GM18861 (cell line): ENCODE measurements around the gene CDC42BPG.

Source experiments
- ATAC-seq: cut with Tn5 transposase; IDR thresholded peaks from one replicate; pipeline ENCODE4 v1.9.1; 2021; ENCODE audit not compliant: unreplicated experiment

The CDC42BPG gene

DNA sequence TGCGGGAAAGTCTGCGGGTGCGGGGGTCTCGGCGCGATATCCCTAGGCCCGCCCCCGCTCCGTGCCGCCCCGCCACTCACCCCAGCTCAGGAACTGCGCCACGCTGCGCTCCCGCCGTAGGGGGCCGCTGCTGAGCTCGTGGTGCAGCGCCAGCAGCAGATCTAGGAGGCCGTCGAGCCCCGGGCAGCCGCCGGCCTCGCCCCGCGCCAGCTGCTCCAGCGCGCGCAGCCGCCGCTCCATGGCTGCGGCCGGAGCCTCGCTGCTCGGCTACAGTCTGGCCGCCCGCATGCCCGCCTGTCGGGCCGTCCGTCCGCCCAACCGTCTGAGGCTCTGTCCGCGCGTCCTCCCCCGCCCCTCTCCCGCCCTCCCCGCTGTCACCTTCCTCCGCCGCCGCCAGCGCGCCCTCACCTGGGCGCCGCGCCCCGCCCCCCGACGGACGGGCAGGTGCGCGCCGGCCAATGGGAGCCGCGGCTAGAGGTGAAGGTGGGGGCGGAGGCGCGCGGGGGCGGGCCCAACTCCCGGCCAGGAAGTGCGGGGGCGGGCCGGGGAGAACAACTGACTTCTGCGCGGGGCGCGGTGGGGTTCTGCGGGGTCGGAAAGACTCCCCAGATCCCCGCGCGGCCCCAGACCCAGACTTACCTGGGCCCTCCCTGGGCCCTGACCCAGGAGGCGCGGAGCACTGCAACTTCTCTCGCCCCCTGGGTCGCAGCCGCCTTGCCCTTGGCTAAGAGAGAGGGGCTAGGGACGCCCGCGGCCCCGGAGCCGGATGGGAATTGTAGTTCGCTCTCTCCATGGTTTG, at the start of gene CDC42BPG:
CDC42BPG (minus strand) TSS at position 324 of the 799 bp plus-strand sequence; CDS start at position 240, 84 bp downstream.
- no peak for ATAC-seq

DNA sequence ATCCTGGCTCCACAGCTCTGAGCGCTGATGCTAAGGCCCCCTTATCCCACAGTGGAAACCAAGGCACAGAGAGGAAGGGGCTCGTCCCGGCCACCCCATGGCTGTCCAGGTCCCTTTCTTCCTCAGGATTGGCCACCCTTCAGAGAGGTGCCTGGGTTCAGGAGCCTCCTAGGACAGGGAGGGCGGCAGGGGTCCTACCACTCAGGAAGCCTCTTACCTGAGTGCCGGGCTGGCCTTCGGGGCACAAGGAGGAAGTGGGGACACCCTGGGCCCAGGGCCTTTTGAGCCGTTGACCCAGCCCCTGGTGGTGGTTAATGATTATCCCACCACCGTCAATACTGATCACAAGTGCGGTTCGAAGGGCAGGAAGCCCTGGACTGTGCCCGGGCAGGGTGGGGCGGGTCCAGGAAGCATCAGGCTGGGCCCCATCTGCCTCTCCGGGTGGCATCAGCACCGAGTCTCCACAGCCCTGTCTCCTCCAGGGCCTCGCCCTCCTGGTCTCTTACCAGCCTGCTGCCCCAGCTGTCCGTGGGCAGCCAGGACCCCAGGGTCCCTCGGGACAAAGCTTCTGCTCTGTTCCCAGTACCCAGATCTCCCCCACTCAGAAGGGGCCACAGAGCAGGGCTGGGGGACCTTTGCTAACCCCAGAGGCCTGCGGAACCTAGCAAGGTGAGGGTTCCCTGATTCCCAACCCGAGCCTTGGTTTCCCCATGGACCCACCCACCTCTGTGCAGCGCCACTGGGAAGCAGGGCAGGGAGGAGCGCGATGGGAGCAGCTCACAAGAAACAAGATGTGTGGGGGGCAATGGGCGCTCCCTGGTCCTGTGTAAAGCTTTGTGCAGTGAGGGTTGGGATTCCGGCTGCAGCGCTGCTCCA, 49.0 kb upstream of the CDC42BPG start:
- ATAC-seq: no peak

DNA sequence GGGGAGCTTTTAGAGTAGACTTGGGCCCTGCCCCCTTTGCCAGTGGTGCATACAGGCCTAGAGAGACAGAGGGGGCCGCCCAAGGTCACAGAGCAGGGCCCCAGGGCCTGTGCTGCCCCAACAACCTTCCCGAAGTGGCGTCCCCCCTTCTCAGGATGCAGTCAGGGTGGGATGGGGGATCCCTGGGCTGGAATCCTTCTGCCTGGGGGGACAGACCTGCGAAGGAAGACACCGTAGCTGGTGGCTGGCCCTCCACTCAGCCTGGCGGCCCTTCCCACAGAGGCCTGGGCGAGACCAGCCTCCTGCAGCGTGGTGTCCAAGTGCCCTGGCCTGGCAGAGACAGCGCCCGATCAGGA, 48.4 kb upstream of the CDC42BPG start:
- ATAC-seq: no peak

DNA sequence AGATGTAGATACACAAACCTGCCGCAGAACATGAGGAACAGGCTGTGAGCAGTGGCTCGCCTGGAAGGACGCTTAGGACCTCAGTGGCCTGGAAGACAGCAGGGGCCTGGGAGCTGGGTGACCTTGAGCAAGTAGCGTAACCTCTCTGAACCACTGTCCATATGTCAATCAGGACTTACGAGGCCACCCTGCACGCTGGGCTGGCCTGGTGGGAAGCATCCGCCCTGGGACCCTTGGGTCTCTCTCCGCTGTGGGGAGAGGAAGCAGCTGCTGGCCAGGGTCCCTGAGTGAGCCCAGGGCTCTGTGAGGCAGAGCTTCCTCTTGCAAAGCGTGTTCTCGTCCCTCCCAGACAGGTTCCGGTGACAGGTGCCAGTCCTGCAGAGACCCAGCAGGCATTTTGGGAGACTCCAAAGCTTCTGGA, 48.0 kb upstream of the CDC42BPG start:
- ATAC-seq: no peak

- no peak for ATAC-seq
These were observed 47.4 kb upstream of the CDC42BPG start for GRCh38 chr11:64891880-64892279.

- ATAC-seq: no peak
These were observed 46.9 kb upstream of the CDC42BPG start for GRCh38 chr11:64891215-64891848.

DNA sequence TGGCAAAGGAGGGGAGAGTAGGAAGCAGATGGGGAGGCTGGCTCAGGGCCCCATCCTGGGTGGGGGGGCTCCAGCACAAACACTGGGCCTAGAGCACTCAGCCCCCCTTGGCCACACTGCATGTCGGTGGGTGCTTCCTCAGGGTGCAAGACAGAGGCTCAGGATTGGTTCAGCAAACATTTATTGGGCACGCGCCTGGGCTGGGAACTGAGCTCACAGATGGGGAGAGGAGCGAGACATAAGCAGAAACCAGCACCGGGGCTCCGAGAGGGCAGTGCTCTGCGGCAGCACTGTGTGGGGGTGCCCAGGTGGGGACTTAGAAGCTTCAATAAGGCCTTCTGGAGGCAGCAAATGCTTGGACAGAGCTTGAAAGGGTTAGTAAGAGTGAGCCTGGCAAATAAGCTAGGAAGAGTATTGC, 46.1 kb upstream of the CDC42BPG start:
- no peak for ATAC-seq

DNA sequence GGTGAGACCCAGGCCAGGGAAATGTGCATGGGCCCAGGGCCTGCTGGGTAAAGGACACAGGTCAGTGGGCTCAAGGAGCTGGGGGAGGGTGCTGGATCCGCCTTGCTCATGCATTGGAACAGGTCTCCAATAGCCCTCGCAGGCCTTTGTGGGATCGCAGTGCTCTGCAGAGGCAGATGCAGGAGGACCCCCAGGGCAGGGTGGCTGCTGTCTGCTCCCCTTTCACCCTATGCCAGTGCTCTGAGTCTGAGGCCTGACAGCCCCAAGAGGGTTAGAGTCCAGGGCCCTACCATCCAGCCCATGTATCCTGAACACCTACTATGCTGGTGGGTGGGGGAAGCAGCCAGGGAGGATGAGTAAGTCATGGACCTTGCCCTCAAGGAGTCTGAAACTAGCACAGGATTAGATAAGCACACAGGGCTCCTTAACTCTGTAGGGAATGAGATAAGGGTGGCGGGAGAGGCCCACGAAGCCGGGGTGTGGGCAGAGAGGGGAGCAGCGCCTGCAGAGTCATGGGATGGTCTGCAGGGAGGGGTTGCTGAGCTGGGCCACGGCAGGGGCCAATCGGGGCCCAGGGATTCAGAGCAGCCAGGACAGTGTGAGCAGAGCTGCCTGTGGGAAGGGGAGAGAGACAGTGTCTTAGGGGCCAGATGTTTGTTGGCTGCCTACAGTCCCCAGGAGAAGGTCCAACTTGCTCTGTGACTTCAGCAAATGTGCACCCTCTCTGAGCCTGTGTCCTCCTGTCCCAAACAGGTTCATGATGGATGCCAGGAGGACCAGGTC, 44.5 kb upstream of the CDC42BPG start:
- no peak for ATAC-seq

DNA sequence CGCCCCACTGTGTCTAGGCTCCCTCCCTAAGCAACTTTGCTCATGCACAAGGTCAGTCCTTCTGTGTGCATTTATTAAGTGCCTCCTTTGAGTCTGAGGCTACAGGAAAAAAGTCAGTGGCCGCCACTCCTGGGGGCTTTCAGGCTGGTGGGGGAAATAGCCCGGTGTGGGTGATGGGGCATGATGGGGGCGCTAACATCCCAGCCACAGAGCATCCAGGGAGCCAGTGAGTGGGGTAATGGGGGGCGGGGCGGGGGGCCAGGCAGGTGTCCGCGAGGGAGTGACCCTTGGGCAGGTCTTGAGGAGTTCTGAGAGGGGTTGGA, 43.9 kb upstream of the CDC42BPG start:
- ATAC-seq: no peak

GRCh38 chr11:64887757-64888405, 43.4 kb upstream of the CDC42BPG start:
- no peak for ATAC-seq

DNA sequence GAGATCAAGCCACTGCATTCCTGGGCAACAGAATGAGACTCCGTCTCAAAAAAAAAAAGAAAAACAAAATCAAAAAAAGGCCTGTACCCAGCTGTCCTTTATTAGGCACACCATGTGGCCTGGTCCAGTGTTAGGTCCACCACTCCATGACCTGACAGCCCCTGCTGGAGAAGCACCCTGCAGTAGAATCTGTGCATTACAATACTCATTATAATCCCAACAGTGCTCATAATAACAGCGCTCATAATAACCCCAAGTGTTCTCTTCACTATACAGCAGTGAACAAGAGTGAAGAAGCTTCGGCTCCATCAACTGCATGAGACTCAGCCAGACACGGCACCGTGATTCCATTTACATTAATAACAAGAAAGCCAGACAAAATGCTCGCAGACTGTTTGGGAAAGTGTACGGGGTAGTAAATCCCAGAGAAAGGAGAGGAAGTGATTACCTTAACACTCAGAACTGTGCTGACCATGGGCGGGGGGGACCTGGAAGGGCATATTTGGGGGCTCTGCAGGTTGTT, 42.8 kb upstream of the CDC42BPG start:
- ATAC-seq: no peak

- ATAC-seq: no peak
These were observed 41.2 kb upstream of the CDC42BPG start for GRCh38 chr11:64885367-64886286.

DNA sequence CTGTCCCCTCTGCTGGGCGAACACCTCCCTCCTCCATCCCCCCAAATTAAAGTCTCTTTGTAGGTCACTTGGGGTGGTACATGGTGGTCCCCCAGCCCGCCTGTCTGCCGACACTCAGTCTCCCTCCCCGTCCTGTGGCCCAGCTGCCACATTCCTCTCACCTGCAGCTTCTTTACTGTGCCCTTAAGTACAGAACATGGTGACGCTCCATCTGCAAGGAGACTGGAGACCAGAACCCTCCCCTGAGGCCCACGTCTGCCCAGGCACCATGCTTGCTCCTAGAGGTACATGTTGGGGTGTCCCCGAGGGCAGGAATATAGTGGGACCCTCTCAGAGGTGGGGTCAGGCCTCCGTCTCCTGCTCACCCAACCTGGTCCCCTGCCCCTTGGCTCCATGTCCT, 39.6 kb upstream of the CDC42BPG start:
- no peak for ATAC-seq

DNA sequence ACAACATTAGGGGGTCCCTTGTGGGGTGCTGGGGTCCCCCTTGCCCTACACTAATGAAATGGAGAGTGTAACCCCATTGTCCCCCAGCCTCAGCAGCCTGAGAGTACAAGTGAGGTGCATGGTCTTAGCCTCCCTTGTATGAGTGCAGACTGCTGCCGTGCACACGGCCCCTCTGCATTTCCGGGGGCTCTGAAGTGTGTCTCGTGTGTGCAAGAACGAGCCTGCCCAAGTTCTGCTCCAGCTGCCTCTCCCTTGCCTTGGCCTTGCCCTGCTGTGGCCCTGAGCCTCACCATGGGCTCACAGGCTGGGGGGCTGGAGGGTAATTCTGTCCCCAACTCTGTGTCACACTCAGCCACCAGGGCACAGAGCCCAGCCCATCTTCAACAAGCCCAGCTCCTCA, 39.1 kb upstream of the CDC42BPG start:
- no peak for ATAC-seq

GRCh38 chr11:64882243-64882642, 37.8 kb upstream of the CDC42BPG start:
- no peak for ATAC-seq

- ATAC-seq: no peak
These were observed 37.0 kb upstream of the CDC42BPG start for GRCh38 chr11:64881476-64881875.

GRCh38 chr11:64880240-64881001, 36.0 kb upstream of the CDC42BPG start:
- ATAC-seq: no peak

DNA sequence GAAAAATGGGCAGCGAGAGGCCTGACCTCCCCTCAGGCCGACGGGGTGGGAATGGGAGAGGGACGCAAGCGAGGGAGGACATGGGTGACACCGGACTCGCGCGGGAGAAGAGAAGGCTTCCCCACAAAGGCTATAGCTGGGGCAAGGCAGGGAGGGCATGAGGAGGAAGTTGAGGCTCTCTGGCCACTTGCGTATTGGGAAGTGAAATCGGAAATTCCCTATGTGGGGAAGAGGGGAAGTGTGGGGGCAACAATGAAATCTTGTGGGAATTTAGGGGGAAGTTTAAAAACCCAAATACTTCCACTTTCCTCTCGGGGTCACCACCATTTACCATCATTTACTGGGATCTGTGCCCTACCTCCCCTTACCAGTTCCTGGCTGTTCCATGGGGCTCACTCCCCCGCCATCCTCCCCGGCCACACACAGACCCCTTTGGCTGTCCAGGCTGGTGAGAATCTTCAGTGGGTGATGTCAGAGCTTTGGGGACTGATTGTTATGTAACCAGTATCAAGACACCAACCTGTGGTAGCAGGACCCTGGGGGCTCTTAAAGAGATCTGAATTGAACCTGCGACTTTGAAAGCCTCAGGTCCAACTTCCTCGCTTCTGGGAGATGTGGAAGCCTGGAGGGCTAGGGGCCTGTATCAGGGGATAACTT, 34.9 kb upstream of the CDC42BPG start:
- ATAC-seq: no peak
